ENCODE results near the gene GIN1.

GIN1 gene

GRCh38 chr5:103133231-103133630 lies 13.3 kb upstream of the GIN1 start:
- peaks cover 5% of the 10 kb centered on the region; the same call in 1 of the 2 replicates for H3K36me3 ChIP-seq (ENCODE audit: insufficient read depth)
- no peaks in the 10 kb centered on the region for H4K20me1 ChIP-seq (ENCODE audit: insufficient read depth)
- no peak overlapping the region for H2AFZ ChIP-seq (ENCODE audit: low read depth)
- H3K9ac ChIP-seq, result no peak overlapping the region
- H3K4me1 ChIP-seq (ENCODE audit: low read depth, poor library complexity, severe bottlenecking), result no peaks in the 10 kb centered on the region
- no peaks in the 10 kb centered on the region for H3K79me2 ChIP-seq (ENCODE audit: insufficient read depth, low read depth)
- H3K4me3 ChIP-seq (IDR thresholded peaks at IDR 0.05; ENCODE audit: insufficient read depth, low read depth, low read length), result no peak overlapping the region
- H3K27me3 ChIP-seq (ENCODE audit: insufficient read depth, low read depth), result no peaks in the 10 kb centered on the region
- no peak overlapping the region for H3K4me2 ChIP-seq
- TF ChIP-seq CTCF (conservative IDR thresholded peaks at IDR 0.05; ENCODE audit: low read depth, low read length), result no peak
- no peak overlapping the region for H3K27ac ChIP-seq

- no peak overlapping the region for H3K4me3 ChIP-seq (IDR thresholded peaks at IDR 0.05; ENCODE audit: insufficient read depth, low read depth, low read length)
- no peak overlapping the region for H3K4me2 ChIP-seq
- H2AFZ ChIP-seq (ENCODE audit: low read depth), result no peak overlapping the region
- H3K9ac ChIP-seq, result no peak overlapping the region
- H3K79me2 ChIP-seq (ENCODE audit: insufficient read depth, low read depth), result no peaks in the 10 kb centered on the region
- no peaks in the 10 kb centered on the region for H4K20me1 ChIP-seq (ENCODE audit: insufficient read depth)
- peaks cover 5% of the 10 kb centered on the region; the same call in 1 of the 2 replicates for H3K36me3 ChIP-seq (ENCODE audit: insufficient read depth)
- no peak overlapping the region for H3K27ac ChIP-seq
- no peaks in the 10 kb centered on the region for H3K27me3 ChIP-seq (ENCODE audit: insufficient read depth, low read depth)
- no peaks in the 10 kb centered on the region for H3K4me1 ChIP-seq (ENCODE audit: low read depth, poor library complexity, severe bottlenecking)
- TF ChIP-seq CTCF (conservative IDR thresholded peaks at IDR 0.05; ENCODE audit: low read depth, low read length), result no peak
These were observed 12.7 kb upstream of the GIN1 start for GRCh38 chr5:103132684-103133083.

GRCh38 chr5:103128202-103128601 lies 8.3 kb upstream of the GIN1 start:
- Histone ChIP-seq H3K79me2 (ENCODE audit: insufficient read depth, low read depth) (peaks cover 6% of the 10 kb centered on the region; the same call in 1 of the 2 replicates), H3K36me3 (ENCODE audit: insufficient read depth) (0 out of 2 replicates have a peak, but pooled peaks cover 5% of the 10 kb centered on the region)

GRCh38 chr5:103127292-103127817 lies 7.4 kb upstream of the GIN1 start:
- Histone ChIP-seq H3K27ac (no peak overlapping the region), H3K27me3 (ENCODE audit: insufficient read depth, low read depth) (no peaks in the 10 kb centered on the region), H3K9ac (no peak overlapping the region), H3K4me1 (ENCODE audit: low read depth, poor library complexity, severe bottlenecking) (peaks cover 3% of the 10 kb centered on the region), H3K4me2 (no peak overlapping the region), H4K20me1 (ENCODE audit: insufficient read depth) (no peaks in the 10 kb centered on the region), H2AFZ (ENCODE audit: low read depth) (no peak overlapping the region), H3K79me2 (ENCODE audit: insufficient read depth, low read depth) (peaks cover 15% of the 10 kb centered on the region), H3K36me3 (ENCODE audit: insufficient read depth) (0 out of 2 replicates have a peak, but pooled peaks cover 5% of the 10 kb centered on the region), H3K4me3 (IDR thresholded peaks at IDR 0.05; ENCODE audit: insufficient read depth, low read depth, low read length) (no peak overlapping the region)
- no peak for TF ChIP-seq CTCF (conservative IDR thresholded peaks at IDR 0.05; ENCODE audit: low read depth, low read length)

More at GRCh38 chr5:103128202-103128601, 8.3 kb upstream of the GIN1 start:
- Histone ChIP-seq H3K27ac (no peak overlapping the region), H3K27me3 (ENCODE audit: insufficient read depth, low read depth) (no peaks in the 10 kb centered on the region), H3K4me3 (IDR thresholded peaks at IDR 0.05; ENCODE audit: insufficient read depth, low read depth, low read length) (no peak overlapping the region), H2AFZ (ENCODE audit: low read depth) (no peak overlapping the region), H3K4me2 (no peak overlapping the region), H4K20me1 (ENCODE audit: insufficient read depth) (no peaks in the 10 kb centered on the region), H3K4me1 (ENCODE audit: low read depth, poor library complexity, severe bottlenecking) (no peaks in the 10 kb centered on the region), H3K9ac (no peak overlapping the region)
- TF ChIP-seq CTCF (conservative IDR thresholded peaks at IDR 0.05; ENCODE audit: low read depth, low read length), result no peak

All from KMS-11 (cell line).